NCI-H510A treated with DMSO at 0.1 percent for 48 hours (cell line): ENCODE data around the gene CELA2A.
"Not testable (repeated sequence)": the region's sequence is repeated elsewhere in the genome, so short reads cannot be mapped to it uniquely, and the experiment has no call there.

Experiments
- DNase-seq: peaks from one replicate; lab custom pipeline; 2025; lab: John Stamatoyannopoulos, UW

CELA2A gene

DNA sequence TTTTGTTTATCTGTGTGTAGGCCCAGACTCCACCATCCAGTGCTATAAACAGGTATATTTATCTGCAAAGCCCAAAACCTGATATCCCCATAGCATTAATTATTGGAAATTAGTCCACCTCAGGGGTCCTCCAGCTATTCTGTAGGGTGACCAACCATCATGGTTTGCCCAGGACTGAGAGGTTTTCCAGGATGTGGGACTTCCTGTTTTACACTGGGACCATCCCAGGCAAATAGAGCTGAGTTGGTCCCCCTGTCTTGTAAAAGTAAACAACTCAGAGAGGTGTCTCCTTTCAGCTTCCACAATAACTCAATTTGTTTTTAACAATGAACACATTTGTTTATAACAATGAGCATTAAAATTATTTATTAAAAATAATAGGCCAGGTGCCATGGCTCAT, 11.6 kb downstream of the CELA2A start:
- DNase-seq = no peak

DNA sequence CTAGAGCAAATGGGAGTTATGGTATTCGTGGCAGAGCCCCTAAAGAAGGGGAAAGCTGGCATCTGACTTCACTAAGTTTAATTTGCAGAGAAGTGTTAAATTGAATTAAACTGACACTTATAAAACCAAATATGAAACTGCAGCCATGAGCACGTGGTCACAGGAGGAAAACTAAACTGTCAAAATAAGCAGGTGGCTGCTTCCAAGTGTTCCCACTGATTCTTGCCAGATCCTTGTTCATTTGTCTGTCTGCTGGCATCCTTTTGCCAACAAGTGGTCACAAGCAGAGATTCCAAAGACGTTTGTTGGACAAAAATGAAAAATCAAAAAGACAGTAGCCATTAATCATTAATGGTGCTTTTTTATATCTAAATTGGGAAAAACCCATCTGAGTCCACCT, 12.8 kb downstream of the CELA2A start:
- DNase-seq = no peak

- not testable (repeated sequence) for DNase-seq
Measured at GRCh38 chr1:15469821-15470448, 13.4 kb downstream of the CELA2A start.

DNA sequence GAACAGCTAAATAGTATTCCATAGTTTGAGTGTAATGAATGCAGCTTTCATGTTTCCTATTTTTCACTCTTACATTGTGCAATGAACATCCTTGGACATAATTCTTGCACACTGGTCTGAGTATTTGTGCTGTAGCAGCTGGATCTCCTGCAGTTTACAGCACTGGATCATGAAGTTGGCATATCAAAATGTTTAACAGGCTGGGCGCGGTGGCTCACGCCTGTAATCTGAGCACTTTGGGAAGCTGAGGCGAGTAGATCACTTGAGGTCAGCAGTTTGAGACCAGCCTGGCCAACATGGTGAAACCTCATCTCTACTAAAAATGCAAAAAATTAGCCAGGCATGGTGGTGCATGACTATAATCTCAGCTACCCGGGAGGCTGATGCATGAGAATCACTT, 14.5 kb downstream of the CELA2A start:
- DNase-seq = not testable (repeated sequence)

- DNase-seq = not testable (repeated sequence)
Measured at GRCh38 chr1:15471723-15472122, 15.2 kb downstream of the CELA2A start.

GRCh38 chr1:15472587-15472986, 16.1 kb downstream of the CELA2A start:
- no peak for DNase-seq

DNA sequence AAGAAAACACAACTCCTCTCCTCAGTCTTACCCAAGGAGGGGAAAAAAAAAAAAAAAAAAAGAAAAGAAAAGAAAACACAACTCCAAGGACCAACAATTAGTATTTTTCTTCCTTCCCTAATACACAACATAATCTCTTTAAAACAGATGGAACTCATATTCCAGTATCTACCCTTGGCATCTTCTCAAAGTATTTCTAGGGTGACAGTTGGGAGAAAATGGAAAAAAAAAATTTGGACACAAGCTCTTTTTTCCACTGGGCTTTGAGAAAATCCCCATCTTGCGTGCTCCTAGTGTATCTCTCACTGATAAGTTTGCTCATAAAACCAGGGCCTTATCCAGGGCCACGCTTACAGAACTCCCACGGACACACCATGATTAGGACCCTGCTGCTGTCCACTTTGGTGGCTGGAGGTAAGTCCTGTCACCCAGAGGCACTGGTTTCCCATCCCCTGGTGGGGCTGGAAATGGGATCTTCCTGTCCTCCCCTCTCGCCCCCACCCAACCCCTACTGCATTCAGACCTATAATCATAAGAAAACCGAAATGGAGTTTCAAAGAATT, 19.3 kb downstream of the CELA2A start, which contains the start of gene CELA2B:
Gene CELA2B (plus strand): TSS at position 353 of the 563 bp plus-strand sequence. CDS start 22 bp downstream, at position 375.
- no peak for DNase-seq

DNA sequence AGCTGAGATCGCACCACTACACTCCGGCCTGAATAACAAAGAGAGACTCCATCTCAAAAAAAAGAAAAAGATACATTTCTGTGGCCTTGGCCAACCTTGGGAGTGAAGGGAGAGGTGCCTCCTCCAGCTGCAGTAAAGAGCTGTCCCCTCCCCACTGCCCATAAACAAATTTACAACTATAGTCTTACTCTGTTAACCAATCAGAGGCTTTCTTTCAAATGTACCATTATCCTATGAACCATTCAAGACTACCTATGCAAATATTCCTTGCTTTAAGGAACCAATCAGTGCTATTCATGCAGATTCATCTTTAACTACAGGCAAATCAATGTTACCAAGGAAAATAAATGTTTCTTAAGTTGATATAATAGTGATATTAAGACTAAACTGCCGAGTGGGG, 20.4 kb downstream of the CELA2A start:
- DNase-seq = no peak

GRCh38 chr1:15477646-15478212, 21.2 kb downstream of the CELA2A start:
- DNase-seq = no peak

DNA sequence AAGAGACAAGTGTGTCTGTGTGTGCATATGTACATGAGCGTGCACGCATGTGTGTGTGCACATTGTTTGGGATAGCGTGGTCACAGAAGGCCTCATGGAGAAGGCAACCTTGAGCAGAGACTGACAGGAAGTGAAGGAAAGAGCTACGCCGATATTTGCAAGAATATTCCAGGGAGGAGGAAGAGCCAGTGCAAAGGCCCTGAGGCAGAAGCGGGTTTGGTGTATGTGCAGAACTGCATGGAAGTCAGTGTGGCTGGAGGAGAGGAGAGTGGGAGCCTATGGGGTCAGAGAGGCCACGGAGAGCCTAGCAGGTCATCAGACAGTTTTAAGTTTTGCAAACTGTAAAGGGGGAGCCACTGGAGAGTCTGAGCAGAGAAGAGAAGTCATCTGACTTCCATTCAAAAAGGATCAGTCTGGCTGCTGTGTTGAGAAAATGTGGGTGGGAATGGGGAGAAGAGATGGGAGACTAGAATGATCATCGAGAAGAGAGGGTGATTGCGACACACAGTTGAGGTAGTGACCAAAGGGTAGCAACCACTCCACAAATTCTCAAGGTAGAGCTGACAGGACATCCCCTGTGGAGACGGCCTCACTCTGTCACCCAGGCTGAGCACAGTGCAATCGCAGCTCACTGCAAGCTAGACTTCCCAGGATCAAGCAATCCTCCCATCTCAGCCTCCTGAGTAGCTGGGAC, 23.3 kb downstream of the CELA2A start:
- DNase-seq = no peak

- not testable (repeated sequence) for DNase-seq
Measured at GRCh38 chr1:15482455-15482854, 25.9 kb downstream of the CELA2A start.

DNA sequence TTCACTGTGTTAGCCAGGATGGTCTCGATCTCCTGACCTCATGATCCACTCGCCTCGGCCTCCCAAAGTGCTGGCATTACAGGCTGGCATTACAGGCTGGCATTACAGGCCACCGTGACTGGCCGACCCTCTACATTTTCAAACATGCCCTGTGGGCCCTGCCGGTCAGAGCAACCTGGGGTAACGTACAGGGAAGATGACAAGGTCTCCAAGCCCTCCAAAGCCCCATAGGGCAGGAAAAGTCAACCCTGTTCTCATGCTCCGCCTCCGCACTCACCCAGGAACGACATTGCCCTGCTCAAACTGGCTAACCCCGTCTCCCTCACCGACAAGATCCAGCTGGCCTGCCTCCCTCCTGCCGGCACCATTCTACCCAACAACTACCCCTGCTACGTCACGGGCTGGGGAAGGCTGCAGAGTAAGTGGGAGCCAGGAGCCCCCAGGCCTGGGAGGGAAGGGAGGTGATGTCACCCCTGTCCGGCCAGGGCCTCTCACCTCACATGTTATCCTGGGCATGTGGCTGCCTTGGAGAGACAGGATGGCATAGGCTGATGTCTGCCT, 26.5 kb downstream of the CELA2A start:
- DNase-seq = not testable (repeated sequence)

DNA sequence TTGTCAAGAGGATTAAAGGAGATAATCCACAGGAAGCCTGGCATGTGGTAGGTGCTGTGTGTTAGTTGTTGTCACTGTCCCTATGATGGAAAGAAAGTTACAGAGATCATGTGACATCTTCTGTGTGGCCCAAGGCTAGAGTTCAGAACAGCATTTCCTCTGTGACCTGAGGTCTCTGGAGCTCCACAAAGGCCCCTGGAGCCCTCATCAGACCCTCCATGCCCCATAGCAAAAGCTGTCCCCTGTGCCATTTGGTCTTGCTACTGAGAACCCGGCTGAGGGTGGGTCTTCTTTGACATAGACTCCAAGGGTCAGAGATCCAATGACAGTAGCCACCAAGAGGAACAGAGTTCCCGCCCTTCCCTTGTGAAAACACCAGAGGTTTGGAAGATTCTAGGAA, 27.4 kb downstream of the CELA2A start:
- no peak for DNase-seq

- DNase-seq = peak; percentile 78
Measured at GRCh38 chr1:15484443-15484842, 27.9 kb downstream of the CELA2A start.

DNA sequence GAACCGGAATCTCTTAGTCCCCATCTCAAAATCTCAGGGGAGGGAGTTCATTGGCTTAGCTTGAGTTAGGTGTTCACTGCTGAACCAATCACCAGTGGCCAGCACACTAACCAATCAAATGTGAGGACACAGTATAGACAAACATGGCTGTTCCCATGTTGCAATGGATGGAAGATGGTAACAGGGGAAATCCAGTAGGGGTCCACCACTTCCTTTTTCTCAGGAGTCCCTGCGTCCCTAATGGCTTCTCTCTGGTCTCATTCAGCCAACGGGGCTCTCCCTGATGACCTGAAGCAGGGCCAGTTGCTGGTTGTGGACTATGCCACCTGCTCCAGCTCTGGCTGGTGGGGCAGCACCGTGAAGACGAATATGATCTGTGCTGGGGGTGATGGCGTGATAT, 29.1 kb downstream of the CELA2A start:
- no peak for DNase-seq

DNA sequence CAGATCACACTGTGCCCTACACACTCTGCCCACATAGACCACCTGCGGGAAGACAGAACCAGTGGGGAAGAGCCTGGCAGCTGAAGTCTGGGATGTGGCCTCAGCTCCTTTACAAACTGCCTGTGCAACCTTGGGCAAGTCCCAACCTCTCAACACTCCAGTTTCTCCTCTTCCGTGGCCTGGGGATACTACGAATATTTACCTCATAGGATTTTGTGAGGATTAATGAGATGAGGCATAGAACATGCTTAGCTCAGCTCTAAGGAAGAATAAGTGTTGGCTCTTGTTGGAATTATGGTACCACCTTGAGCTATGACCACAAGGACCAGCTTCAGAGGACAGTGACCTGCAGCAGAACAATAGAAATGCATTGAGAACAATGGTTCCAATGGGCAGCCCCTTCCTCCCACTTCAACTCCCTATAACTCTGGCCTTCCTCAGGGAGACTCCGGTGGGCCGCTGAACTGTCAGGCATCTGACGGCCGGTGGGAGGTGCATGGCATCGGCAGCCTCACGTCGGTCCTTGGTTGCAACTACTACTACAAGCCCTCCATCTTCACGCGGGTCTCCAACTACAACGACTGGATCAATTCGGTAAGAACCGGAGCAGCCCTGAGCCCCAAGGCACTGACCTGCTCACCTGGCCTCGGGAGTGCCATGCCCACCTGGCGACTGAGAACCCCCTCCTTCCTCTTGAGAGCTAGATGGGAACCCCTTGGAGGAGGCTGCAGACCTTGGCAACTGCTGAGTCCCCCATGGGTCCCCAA, 30.5 kb downstream of the CELA2A start:
- DNase-seq = not testable (repeated sequence)

GRCh38 chr1:15488371-15488770, 31.8 kb downstream of the CELA2A start:
- DNase-seq = no peak

GRCh38 chr1:15489052-15489736, 32.7 kb downstream of the CELA2A start:
- DNase-seq = peak; percentile 97

- not testable (repeated sequence) for DNase-seq
Measured at GRCh38 chr1:15491010-15491409, 34.5 kb downstream of the CELA2A start.

- DNase-seq = no peak
Measured at GRCh38 chr1:15492596-15492995, 36.1 kb downstream of the CELA2A start.

DNA sequence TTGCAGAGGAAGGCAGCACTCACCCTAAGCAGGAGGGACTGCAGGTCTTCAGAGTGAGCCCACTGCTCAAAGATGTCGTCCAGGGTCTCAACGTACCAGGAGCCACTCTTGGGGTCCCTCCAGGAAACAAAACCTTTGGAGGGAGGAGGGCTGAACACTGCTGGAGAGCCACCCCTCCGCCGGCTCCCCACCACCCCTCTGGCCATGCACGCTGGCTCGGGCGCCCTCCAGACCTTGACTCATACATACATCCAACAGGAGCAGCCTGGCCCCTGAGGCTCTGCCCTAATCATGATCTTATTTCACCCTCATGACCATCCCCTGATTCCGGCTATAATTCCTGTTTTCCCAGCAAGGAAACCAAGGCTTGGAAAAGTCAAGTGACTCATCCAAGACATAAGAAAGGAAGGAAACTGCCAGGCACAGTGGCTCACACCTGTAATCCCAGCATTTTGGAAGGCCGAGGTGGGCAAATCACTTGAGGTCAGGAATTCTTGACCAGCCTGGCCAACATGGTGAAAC, 37.4 kb downstream of the CELA2A start:
- DNase-seq = no peak
